MM.1S (cell line): ENCODE results near the gene TGFBI.

ENCODE experiments used
- CTCF ChIP-seq: fragments of 300-600 bp; sonication (generic); IDR thresholded peaks from 2 replicates; pipeline ENCODE4 v1.5.1; 2016; ENCODE audit warnings: antibody characterized with exemption, low read length, mixed read lengths
- EZH2 ChIP-seq: fragments of 300-600 bp; sonication (generic); optimal IDR thresholded peaks from 2 replicates; pipeline ENCODE3; 2017; ENCODE audit warnings: low read depth, mild to moderate bottlenecking, antibody characterized with exemption, low read length, mixed read lengths

- no peak for TF ChIP-seq EZH2
- TF ChIP-seq CTCF = no peak
These were observed 22.6 kb upstream of the TGFBI start for GRCh38 chr5:136006164-136006563.
